Prostate gland (tissue), 2 donors: ENCODE measurements around the gene MAML2. TPM values are rescaled to one million over a fixed set of nuclear protein-coding genes. Genes with fewer than 3 reads are reported as not detected.

Source experiments
- DNase-seq: peaks from one replicate; pipeline ENCODE4 v3.0.0-alpha.2; 2019; ENCODE audit warnings: low spot score
- H3K27ac ChIP-seq, 2 donors: fragments of 200-600 bp; sonication (generic); 2 replicates each; pipeline ENCODE4 v1.5.1; 2017 to 2019
- H3K27me3 ChIP-seq: fragments of 200-600 bp; sonication (generic); replicated peaks from 2 replicates; pipeline ENCODE4 v1.5.1; 2019; ENCODE audit not compliant: insufficient read depth
- H3K36me3 ChIP-seq, 2 donors: fragments of 200-600 bp; sonication (generic); 1 replicate in 1 of 2; 2 replicates in 1 of 2; pipeline versions ENCODE4 v1.5.1 to v1.8.1; 2017 to 2019
- H3K4me1 ChIP-seq: fragments of 200-600 bp; sonication (generic); replicated peaks from 2 replicates; pipeline ENCODE4 v1.5.1; 2019
- H3K4me3 ChIP-seq, 2 donors: fragments of 200-600 bp; sonication (generic); 2 replicates each; pipeline ENCODE4 v1.5.1; 2017 to 2019
- H3K9me3 ChIP-seq: fragments of 200-600 bp; sonication (generic); 2 replicates; pipeline ENCODE4 v1.5.1; 2017
- POLR2A ChIP-seq: fragments of 450-650 bp; IDR thresholded peaks from one replicate; pipeline ENCODE4 v1.6.1; 2016; ENCODE audit warnings: antibody characterized with exemption, mild to moderate bottlenecking
- POLR2AphosphoS5 ChIP-seq: sonication (generic); formaldehyde crosslinking; IDR thresholded peaks from one replicate; pipeline ENCODE4 v1.6.1; 2017; ENCODE audit warnings: antibody characterized with exemption
- WGBS: methylation state at CpG from one replicate; pipeline ENCODE4 v1.1.5; 2018; 5-methylcytosine and 5-hydroxymethylcytosine counted together
- intact Hi-C: fragments of 100-400 bp; cut with DNase I; formaldehyde crosslinking; loops from one replicate; pipeline ENCODE4 v1.14.2; 2022
- total RNA-seq, 2 donors: library from RNA; depleted of rRNA; stranded (reverse); fragments of >200 nt; gene quantifications; one replicate each; pipeline ENCODE4 v1.1.0, GENCODE V29; 2016
- TF ChIP-seq, protein P1 (sequence below), 4 experiments: fragments of 200-600 bp in 2 of 4; fragments of 450-650 bp in 2 of 4; sonication (generic) in 2 of 4; IDR thresholded peaks; 1 replicate in 3 of 4; 2 replicates in 1 of 4; pipeline ENCODE4 v1.5.1; 2016 to 2019; ENCODE audit warnings: antibody characterized with exemption in 4 of 4, mild to moderate bottlenecking in 2 of 4, moderate library complexity in 2 of 4

Gene MAML2
- total RNA-seq, 2 donors from 2014 or later = 28.9 to 30.4 TPM

DNA sequence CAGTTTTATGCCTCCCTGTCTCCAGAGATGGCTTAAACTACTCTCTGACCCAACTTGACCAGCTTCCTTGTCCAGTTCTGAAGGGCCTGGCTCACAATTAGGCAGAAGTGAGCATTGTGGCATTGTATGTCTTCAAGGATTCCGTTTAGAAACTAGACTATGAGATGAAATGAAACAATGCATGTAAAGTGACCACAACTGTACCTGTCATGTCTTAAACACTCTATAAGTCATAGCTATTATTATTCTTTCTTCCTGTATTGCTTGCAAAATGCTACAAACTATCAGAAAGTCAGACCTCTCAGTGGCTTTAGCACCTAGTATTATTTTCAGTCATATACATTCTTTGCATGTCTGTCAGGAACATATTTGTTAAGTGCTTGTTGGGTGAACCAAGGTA, 291.2 kb downstream of the MAML2 start:
- intact Hi-C loops = loop anchor here (5.0 to 10.0 kb wide), 3 partner anchors 40 to 183 kb away; no protein-coding TSS in a partner anchor
- Histone ChIP-seq H3K9me3 (no peaks in the 10 kb centered on the region), H3K4me3 (no peak overlapping the region), H3K27me3 (no peaks in the 10 kb centered on the region), H3K27ac (no peak overlapping the region), H3K4me1 (peaks cover 3% of the 10 kb centered on the region), H3K36me3 (no peaks in the 10 kb centered on the region)
- WGBS = 97% methylated on average over 1 of the region's 1 CpG
- DNase-seq = no peak
- TF ChIP-seq POLR2A (no peak), POLR2AphosphoS5 (no peak)
- TF ChIP-seq, protein P1, sequence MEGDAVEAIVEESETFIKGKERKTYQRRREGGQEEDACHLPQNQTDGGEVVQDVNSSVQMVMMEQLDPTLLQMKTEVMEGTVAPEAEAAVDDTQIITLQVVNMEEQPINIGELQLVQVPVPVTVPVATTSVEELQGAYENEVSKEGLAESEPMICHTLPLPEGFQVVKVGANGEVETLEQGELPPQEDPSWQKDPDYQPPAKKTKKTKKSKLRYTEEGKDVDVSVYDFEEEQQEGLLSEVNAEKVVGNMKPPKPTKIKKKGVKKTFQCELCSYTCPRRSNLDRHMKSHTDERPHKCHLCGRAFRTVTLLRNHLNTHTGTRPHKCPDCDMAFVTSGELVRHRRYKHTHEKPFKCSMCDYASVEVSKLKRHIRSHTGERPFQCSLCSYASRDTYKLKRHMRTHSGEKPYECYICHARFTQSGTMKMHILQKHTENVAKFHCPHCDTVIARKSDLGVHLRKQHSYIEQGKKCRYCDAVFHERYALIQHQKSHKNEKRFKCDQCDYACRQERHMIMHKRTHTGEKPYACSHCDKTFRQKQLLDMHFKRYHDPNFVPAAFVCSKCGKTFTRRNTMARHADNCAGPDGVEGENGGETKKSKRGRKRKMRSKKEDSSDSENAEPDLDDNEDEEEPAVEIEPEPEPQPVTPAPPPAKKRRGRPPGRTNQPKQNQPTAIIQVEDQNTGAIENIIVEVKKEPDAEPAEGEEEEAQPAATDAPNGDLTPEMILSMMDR (IDR thresholded peaks at IDR 0.05) = no peak

DNA sequence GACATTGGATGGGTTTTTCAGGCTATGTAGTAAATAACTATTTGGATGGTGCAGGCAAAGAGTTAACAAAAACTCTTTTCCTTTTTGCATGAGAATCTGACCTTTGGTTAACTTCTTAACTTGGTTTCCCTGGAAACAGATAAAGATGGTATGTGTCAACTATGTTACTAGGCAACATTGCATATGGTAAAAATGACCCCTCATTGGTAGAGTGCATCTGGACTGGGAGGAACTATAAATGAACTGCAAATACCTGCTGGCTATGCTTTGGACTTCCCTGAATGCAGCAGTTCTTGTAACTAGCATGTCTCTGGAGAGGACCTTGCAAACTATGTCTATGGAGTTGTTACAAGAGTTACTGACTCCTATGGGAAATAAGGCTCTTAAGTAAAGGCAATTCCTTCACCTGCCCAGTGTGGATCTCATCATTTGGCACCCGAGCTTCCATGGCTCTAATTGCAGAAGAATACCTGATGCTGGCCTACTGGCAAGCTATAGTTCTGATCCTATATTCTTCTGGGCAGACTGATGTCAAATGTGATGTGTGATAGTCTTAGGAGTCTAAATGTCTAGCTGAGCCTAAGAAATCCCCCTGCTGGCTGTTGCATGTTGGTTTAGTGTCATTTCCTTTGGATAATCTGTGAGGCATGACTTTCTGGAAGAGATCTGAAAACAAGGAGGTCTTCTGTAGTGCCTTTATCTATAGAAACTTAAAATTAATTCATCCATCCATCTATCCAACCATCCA, 292.4 kb downstream of the MAML2 start:
- 100% methylated on average over 1 of the region's 1 CpG for WGBS
- H3K9me3 ChIP-seq = no peaks in the 10 kb centered on the region
- intact Hi-C loops = loop anchor here (5.0 to 10.0 kb wide), 3 partner anchors 38 to 184 kb away; no protein-coding TSS in a partner anchor
- peaks cover 3% of the 10 kb centered on the region for H3K4me1 ChIP-seq
- no peak overlapping the region for H3K4me3 ChIP-seq
- H3K36me3 ChIP-seq = no peaks in the 10 kb centered on the region
- no peaks in the 10 kb centered on the region for H3K27me3 ChIP-seq
- no peak overlapping the region for H3K27ac ChIP-seq
- DNase-seq = no peak
- TF ChIP-seq POLR2AphosphoS5 (no peak), POLR2A (no peak)
- TF ChIP-seq, protein P1 (IDR thresholded peaks at IDR 0.05) = no peak

DNA sequence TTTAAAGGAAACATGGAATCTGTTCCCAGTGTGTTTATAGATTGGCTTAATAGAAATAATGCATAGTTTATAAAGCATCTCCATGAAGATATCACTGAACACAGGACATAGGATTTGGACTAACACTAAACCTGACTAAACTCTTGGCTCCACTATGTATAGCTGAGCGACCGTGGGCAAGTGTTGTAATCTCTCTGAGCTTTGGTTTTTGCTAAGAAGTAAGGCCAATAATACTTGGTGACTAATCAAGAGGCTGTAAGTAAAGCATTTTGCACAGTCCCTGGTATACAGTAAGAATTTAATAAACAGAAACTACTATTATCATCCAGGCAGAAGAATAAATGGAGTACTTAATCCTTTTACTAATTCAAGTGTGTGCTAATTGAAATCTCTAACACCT, 293.6 kb downstream of the MAML2 start:
- no peak for DNase-seq
- H3K4me1 ChIP-seq = peaks cover 3% of the 10 kb centered on the region
- H3K36me3 ChIP-seq = no peaks in the 10 kb centered on the region
- WGBS = 91% methylated on average over 2 of the region's 2 CpGs
- TF ChIP-seq, protein P1 (IDR thresholded peaks at IDR 0.05) = no peak
- no peak overlapping the region for H3K4me3 ChIP-seq
- intact Hi-C loops = loop anchor here (5.0 kb wide), 1 partner anchor 338 kb away; the partner anchor contains the start of gene CCDC82
- H3K9me3 ChIP-seq = no peaks in the 10 kb centered on the region
- H3K27ac ChIP-seq = no peak overlapping the region
- no peaks in the 10 kb centered on the region for H3K27me3 ChIP-seq

DNA sequence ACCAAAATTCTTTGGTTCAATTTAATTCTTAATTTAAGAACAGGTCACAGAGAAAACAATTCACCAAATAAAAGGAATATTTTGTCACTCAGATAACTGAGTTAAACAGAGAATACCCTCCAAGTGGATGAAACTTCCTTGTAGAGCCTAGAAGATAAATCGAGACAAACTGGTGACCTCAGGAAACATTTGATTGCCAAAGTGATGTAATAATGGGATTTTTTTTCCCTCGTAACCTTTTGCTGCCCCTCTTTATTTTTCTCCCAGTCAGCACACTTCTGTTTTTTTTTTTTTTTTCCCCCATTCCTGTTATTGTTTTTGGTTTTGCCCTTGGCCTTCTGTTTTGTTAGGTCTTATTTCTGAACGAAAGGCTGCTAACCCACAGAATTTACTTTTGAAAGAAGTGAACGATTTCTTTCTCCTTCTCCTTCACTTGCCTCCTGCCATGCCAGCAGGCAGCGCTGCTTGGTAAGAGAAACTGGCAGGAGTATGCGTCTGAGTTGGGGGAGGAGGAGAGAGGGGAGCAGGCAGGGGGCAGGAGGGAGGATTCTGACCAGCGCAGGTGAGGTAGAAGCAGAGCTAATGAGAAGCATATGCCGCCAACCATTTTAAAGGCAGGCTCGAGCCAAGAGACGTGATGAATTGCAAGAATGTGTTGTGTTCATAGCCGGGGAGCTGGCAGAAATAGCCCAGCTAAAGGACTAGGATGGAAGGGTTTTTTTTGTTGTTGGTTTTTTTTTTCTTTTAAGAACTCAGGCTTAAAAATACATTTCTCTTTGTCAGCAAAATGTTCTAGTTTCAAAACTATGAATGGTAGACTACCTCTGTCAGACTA, 297.2 kb downstream of the MAML2 start:
- intact Hi-C loops = loop anchor here (5.0 kb wide), 1 partner anchor 341 kb away; the partner anchor contains the start of gene CCDC82
- Histone ChIP-seq H3K4me1 (no peaks in the 10 kb centered on the region), H3K27me3 (no peaks in the 10 kb centered on the region), H3K9me3 (no peaks in the 10 kb centered on the region), H3K4me3 (no peak overlapping the region), H3K36me3 (no peaks in the 10 kb centered on the region), H3K27ac (peak overlapping the region in 1 of 2 donors; percentile 56)
- TF ChIP-seq, protein P1 (IDR thresholded peaks at IDR 0.05) = peak in 3 of 4 experiments; percentile 17 to 62 (median 42)
- TF ChIP-seq POLR2A (no peak), POLR2AphosphoS5 (peak; percentile 41)
- 22% methylated on average over 11 of the region's 11 CpGs for WGBS
- DNase-seq = peak; percentile 54
